ENCODE measurements around the gene RBBP5. TPM values are rescaled to one million over a fixed set of nuclear protein-coding genes. Genes with fewer than 3 reads are reported as not detected.

RBBP5 gene
- total RNA-seq, 1 experiment from 2014 or later = 24.5 TPM

DNA sequence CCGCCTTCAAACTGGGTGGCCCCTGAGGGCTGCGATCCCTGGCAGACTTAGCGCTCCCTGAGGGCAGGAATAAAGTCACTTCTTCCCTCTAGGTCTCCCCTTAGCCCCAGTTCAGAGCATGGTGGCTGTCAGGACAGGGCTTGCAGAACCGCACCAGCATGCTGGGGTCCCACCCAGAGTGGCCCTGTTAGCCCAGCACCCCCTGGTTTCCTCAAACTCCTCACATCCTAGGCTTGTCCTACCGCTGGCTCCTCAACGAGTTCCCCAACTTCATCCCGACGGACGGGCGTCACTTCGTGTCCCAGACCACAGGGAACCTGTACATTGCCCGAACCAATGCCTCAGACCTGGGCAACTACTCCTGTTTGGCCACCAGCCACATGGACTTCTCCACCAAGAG, 62.9 kb downstream of the RBBP5 start:
- H3K4me1 ChIP-seq (ENCODE audit: control insufficient read depth in 1 of 2, insufficient read depth in 2 of 2, low read length in 2 of 2) = no peaks in the 10 kb centered on the region; a peak in 1 of 4 replicates
- ATAC-seq = no peak
- no peaks in the 10 kb centered on the region for H3K36me3 ChIP-seq (ENCODE audit: control insufficient read depth in 1 of 2, insufficient read depth in 2 of 2, low read length in 2 of 2)
- RAD21 ChIA-PET (ENCODE audit: low non-redundant PET in 1 of 2, low total read pairs in 2 of 2, uncharacterized antibody in 2 of 2, unreplicated experiment in 2 of 2) = no interaction called here
- CTCF ChIA-PET = no interaction called here
- TF ChIP-seq, protein P1, sequence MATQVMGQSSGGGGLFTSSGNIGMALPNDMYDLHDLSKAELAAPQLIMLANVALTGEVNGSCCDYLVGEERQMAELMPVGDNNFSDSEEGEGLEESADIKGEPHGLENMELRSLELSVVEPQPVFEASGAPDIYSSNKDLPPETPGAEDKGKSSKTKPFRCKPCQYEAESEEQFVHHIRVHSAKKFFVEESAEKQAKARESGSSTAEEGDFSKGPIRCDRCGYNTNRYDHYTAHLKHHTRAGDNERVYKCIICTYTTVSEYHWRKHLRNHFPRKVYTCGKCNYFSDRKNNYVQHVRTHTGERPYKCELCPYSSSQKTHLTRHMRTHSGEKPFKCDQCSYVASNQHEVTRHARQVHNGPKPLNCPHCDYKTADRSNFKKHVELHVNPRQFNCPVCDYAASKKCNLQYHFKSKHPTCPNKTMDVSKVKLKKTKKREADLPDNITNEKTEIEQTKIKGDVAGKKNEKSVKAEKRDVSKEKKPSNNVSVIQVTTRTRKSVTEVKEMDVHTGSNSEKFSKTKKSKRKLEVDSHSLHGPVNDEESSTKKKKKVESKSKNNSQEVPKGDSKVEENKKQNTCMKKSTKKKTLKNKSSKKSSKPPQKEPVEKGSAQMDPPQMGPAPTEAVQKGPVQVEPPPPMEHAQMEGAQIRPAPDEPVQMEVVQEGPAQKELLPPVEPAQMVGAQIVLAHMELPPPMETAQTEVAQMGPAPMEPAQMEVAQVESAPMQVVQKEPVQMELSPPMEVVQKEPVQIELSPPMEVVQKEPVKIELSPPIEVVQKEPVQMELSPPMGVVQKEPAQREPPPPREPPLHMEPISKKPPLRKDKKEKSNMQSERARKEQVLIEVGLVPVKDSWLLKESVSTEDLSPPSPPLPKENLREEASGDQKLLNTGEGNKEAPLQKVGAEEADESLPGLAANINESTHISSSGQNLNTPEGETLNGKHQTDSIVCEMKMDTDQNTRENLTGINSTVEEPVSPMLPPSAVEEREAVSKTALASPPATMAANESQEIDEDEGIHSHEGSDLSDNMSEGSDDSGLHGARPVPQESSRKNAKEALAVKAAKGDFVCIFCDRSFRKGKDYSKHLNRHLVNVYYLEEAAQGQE (IDR thresholded peaks at IDR 0.05; ENCODE audit: low read depth) = no peak
- TF ChIP-seq, protein P2, sequence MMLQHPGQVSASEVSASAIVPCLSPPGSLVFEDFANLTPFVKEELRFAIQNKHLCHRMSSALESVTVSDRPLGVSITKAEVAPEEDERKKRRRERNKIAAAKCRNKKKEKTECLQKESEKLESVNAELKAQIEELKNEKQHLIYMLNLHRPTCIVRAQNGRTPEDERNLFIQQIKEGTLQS (IDR thresholded peaks at IDR 0.05) = no peak
- TF ChIP-seq, protein P3, sequence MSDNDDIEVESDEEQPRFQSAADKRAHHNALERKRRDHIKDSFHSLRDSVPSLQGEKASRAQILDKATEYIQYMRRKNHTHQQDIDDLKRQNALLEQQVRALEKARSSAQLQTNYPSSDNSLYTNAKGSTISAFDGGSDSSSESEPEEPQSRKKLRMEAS (IDR thresholded peaks at IDR 0.05) = no peak
- TF ChIP-seq TCF7L2 (IDR thresholded peaks at IDR 0.05; ENCODE audit: borderline replicate concordance, extremely low read depth, insufficient read depth, insufficient read length) (no peak), CEBPB (IDR thresholded peaks at IDR 0.05; ENCODE audit: low read depth) (no peak), POLR2AphosphoS5 (IDR thresholded peaks at IDR 0.05; ENCODE audit: low read depth, low read length) (no peak), EZH2 (IDR thresholded peaks at IDR 0.05) (no peak), RAD21 (IDR thresholded peaks at IDR 0.05; ENCODE audit: low read depth) (no peak), YY1 (IDR thresholded peaks at IDR 0.05; ENCODE audit: extremely low read depth, insufficient replicate concordance, low read depth, low read length) (no peak)
- TF ChIP-seq, protein P4, sequence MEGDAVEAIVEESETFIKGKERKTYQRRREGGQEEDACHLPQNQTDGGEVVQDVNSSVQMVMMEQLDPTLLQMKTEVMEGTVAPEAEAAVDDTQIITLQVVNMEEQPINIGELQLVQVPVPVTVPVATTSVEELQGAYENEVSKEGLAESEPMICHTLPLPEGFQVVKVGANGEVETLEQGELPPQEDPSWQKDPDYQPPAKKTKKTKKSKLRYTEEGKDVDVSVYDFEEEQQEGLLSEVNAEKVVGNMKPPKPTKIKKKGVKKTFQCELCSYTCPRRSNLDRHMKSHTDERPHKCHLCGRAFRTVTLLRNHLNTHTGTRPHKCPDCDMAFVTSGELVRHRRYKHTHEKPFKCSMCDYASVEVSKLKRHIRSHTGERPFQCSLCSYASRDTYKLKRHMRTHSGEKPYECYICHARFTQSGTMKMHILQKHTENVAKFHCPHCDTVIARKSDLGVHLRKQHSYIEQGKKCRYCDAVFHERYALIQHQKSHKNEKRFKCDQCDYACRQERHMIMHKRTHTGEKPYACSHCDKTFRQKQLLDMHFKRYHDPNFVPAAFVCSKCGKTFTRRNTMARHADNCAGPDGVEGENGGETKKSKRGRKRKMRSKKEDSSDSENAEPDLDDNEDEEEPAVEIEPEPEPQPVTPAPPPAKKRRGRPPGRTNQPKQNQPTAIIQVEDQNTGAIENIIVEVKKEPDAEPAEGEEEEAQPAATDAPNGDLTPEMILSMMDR (IDR thresholded peaks at IDR 0.05 in 2 of 3, conservative IDR thresholded peaks at IDR 0.05 in 1 of 3; ENCODE audit: borderline replicate concordance in 1 of 3, insufficient read depth in 1 of 3, low read depth in 2 of 3, low read length in 2 of 3) = no peak
- H3K4me2 ChIP-seq (ENCODE audit: low read length) = no peak overlapping the region
- no peak overlapping the region for H3K4me3 ChIP-seq (replicated peaks in 1 of 2; ENCODE audit: low read depth in 1 of 2, low read length in 2 of 2)
- no peak for DNase-seq (ENCODE audit: low read depth, low spot score)
- H3K27me3 ChIP-seq (ENCODE audit: insufficient read depth, low read length) = no peaks in the 10 kb centered on the region
- no peak overlapping the region for H2AFZ ChIP-seq (ENCODE audit: low read depth, low read length, poor library complexity, severe bottlenecking)
- no peaks in the 10 kb centered on the region for H4K20me1 ChIP-seq (ENCODE audit: insufficient read depth)
- H3K9me2 ChIP-seq (ENCODE audit: insufficient read depth) = no peaks in the 10 kb centered on the region
- no peaks in the 10 kb centered on the region for H3K9me3 ChIP-seq (ENCODE audit: control insufficient read depth in 1 of 2, insufficient read depth in 1 of 2, low read depth in 1 of 2, low read length in 2 of 2)
- intact Hi-C loops (cut with micrococcal nuclease) = no loop called here
- POLR2A ChIA-PET = no interaction called here
- H3K79me2 ChIP-seq (ENCODE audit: insufficient read depth, low read length) = no peaks in the 10 kb centered on the region
- no peak overlapping the region for H3K9ac ChIP-seq (ENCODE audit: low read length)
- BruUV-seq (replicated peaks) = no TSS peak
- H3K27ac ChIP-seq (ENCODE audit: low read depth, low read length) = no peak overlapping the region

Data from HCT116 (cell line).